Cardiac ventricle fibroblast (primary cell): Measurements from ENCODE around the gene LYG2. TPM values are rescaled to one million over a fixed set of nuclear protein-coding genes. Genes with fewer than 3 reads are reported as not detected.

ENCODE experiments used
- total RNA-seq: library from RNA; depleted of rRNA; stranded (reverse); fragments of >200 nt; gene quantifications from 2 replicates; pipeline ENCODE4 v1.2.3, GENCODE V29; 2015

Gene LYG2, protein sequence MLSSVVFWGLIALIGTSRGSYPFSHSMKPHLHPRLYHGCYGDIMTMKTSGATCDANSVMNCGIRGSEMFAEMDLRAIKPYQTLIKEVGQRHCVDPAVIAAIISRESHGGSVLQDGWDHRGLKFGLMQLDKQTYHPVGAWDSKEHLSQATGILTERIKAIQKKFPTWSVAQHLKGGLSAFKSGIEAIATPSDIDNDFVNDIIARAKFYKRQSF
- total RNA-seq, result not detected in 2 replicates

DNA sequence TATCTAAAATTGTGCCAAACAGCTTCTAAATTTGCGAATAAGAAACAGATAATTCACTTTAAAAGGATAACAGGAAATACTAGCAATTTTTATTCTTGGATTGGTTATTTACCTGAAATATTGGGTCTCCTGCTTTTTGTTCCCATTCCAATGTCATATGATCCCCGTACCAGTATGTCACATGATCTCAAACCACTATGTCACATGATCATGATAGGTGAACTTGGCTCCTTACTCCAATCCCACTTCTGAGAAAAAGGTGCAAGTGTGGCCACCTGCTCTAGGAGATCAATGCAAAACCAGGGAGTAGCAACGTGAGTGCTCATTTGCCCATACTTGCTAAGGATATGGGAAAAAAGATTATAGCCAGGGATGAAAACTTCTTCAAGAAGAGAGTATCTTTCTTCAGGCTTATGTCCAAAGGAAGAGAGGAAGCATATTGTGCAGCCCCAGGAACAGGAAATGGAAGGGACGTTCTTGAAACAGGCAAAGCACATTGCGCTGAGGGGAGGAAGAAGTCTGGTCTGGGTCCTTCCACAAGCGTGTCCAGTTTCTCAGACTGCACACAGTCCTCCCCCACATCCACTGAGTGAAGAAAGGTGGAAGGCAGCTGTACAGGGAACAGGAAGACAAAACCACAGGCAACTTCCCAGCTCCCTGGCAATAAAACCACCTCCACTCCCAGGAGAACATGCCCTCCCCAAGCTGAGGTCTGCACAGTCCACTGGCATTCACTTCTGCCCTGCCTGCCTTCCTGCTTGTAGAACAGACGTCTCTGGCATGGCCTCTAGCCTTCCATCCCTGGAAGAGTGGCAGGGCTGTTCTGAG lies at the start of gene LYG2:
Gene LYG2 (minus strand): TSS at position 176 of the 828 bp plus-strand sequence. CDS start 1,406 bp downstream, outside the sequence.

GRCh38 chr2:99301097-99301496 lies 45.6 kb upstream of the LYG2 start, which contains the start of gene LYG1:
TSS of gene LYG1 (minus strand) at chr2:99301197. CDS start at chr2:99295670, 5,527 bp downstream.

Other genes starting within 250 kb of the LYG2 start
- not detected in 2 replicates for gene C2orf15, start 114.0 kb downstream of the LYG2 start, total RNA-seq
- 0.49 and 2.1 TPM in 2 replicates for gene TSGA10, start 100.7 kb downstream of the LYG2 start, total RNA-seq
- 4.2 and 6.2 TPM in 2 replicates for gene LIPT1, start 100.7 kb downstream of the LYG2 start, total RNA-seq
- 8.5 and 16.3 TPM in 2 replicates for gene MITD1, start 74.6 kb downstream of the LYG2 start, total RNA-seq
- gene MRPL30, start 74.5 kb downstream of the LYG2 start, total RNA-seq, result 21.5 and 22.1 TPM in 2 replicates
- gene LYG1, start 45.5 kb upstream of the LYG2 start, total RNA-seq, result not detected in 2 replicates
- 30.6 and 36.1 TPM in 2 replicates for gene TXNDC9, start 80.7 kb upstream of the LYG2 start, total RNA-seq
- gene EIF5B, start 81.7 kb upstream of the LYG2 start, total RNA-seq, result 17.3 and 32.8 TPM in 2 replicates
- gene REV1, start 234.4 kb upstream of the LYG2 start, total RNA-seq, result 12.5 and 13.0 TPM in 2 replicates